Gastroesophageal sphincter (tissue), 4 donors: Measurements from ENCODE around the gene AKAP11. TPM values are rescaled to one million over a fixed set of nuclear protein-coding genes. Genes with fewer than 3 reads are reported as not detected.

Experiments
- ATAC-seq: fragments of 150-250 bp; one replicate; pipeline ENCODE4 v1.9.1; 2016; ENCODE audit warnings: mild to moderate bottlenecking, moderate library complexity
- H3K27ac ChIP-seq, 4 donors: fragments of 200-600 bp; sonication (generic) in 3 of 4; 1 replicate in 3 of 4; 2 replicates in 1 of 4; pipeline ENCODE4 v1.5.1; 2016 to 2019
- H3K27me3 ChIP-seq: fragments of 200-600 bp; sonication (generic); one replicate; pipeline ENCODE4 v1.5.1; 2019
- H3K36me3 ChIP-seq, 2 donors: fragments of 200-600 bp; sonication (generic); one replicate each; pipeline ENCODE4 v1.5.1; 2019; ENCODE audit warnings: control low read depth in 1 of 2
- H3K4me1 ChIP-seq, 3 donors: fragments of 200-600 bp; sonication (generic); 1 replicate in 2 of 3; 2 replicates in 1 of 3; pipeline ENCODE4 v1.5.1; 2016 to 2019; ENCODE audit warnings: control low read depth in 2 of 3
- H3K4me3 ChIP-seq, 2 donors: fragments of 200-600 bp; sonication (generic); one replicate each; pipeline ENCODE4 v1.5.1; 2019; ENCODE audit warnings: mild to moderate bottlenecking in 1 of 2, moderate library complexity in 1 of 2
- H3K9me3 ChIP-seq, 3 donors: fragments of 200-600 bp; sonication (generic); one replicate each; pipeline ENCODE4 v1.5.1; 2017 to 2019; ENCODE audit warnings: control low read depth in 2 of 3
- EP300 ChIP-seq: sonication (generic); formaldehyde crosslinking; IDR thresholded peaks from one replicate; pipeline ENCODE4 v1.6.1; 2017; ENCODE audit warnings: antibody characterized with exemption, mild to moderate bottlenecking
- POLR2A ChIP-seq, 2 donors: fragments of 450-650 bp; IDR thresholded peaks; one replicate each; pipeline ENCODE4 v1.6.1; 2017; ENCODE audit warnings: antibody characterized with exemption in 2 of 2, mild to moderate bottlenecking in 2 of 2, moderate library complexity in 1 of 2
- POLR2AphosphoS5 ChIP-seq: sonication (generic); formaldehyde crosslinking; IDR thresholded peaks from one replicate; pipeline ENCODE4 v1.6.1; 2017; ENCODE audit warnings: antibody characterized with exemption
- WGBS, 2 donors: methylation state at CpG; one replicate each; pipeline ENCODE4 v1.1.5; 2018; ENCODE audit warnings: low coverage in 1 of 2; 5-methylcytosine and 5-hydroxymethylcytosine counted together
- total RNA-seq, 4 donors: library from RNA; depleted of rRNA; stranded (reverse); fragments of >200 nt; gene quantifications; one replicate each; pipeline ENCODE4 v1.1.0, GENCODE V29; 2016
- TF ChIP-seq, protein P1 (sequence below), 4 experiments: fragments of 200-600 bp in 2 of 4; fragments of 450-650 bp in 2 of 4; sonication (generic) in 1 of 4; IDR thresholded peaks; one replicate each; pipeline ENCODE4 v1.5.1; 2017 to 2019; ENCODE audit warnings: antibody characterized with exemption in 4 of 4, mild to moderate bottlenecking in 2 of 4, moderate library complexity in 2 of 4

AKAP11 gene
- total RNA-seq, 4 donors from 2014 or later = 41.1 to 53.4 (median 45.3) TPM

DNA sequence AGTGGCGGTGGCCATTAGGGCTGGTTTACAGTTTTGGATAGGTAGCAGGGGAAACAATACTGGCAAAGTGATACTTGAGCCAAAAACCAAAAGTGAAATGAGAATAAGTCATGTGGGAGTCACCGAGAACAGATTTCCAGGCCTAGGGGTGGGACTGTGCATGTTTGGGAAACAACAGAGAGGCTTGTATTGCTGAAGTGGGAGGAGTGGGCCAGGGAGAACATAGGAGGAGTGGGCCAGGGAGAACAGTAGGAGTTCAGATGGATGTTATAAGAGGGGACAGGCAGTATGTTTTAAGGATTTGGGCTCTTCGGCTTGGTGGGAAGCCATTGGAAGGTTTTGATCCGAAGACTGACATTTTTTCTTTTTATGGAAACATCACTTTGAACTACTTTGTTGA lies 35.5 kb downstream of the AKAP11 start:
- peaks cover 0 to 82% of the 10 kb centered on the region in 2 donors for H3K36me3 ChIP-seq
- WGBS, 2 donors = 85 to 88% methylated on average over 3 of the region's 4 CpGs

DNA sequence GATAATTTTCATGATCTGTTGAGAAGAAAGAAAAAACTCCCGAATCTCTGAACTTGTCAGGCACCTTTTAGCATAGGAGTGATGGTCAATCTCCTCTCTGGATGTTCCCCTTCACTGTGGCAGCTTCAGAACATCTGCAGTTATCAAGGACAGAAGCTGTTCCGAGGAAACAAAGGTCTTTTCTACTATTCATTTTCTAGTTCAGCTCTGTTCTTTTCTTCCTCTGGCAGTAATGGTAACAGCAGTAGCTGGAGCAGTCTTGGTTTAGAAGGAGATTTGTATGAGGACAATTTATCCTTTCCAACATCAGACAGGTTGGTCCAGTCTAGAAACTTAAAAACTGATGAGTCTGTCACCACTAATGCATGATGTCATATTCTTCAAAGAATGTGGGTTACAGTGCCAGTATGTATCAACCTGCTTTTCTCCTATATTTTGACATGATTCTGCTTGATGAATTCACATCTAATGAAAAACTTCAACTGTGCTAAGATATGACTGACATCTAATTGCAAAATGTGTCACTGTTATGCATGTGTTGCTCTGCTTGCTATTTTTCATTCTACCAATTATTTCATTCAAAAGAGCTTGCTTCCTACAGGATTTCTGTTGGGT lies 41.0 kb downstream of the AKAP11 start:
- WGBS, 2 donors = 56 to 75% methylated on average over 2 of the region's 2 CpGs
- peaks cover 0 to 66% of the 10 kb centered on the region in 2 donors for H3K36me3 ChIP-seq
- no peaks in the 10 kb centered on the region for H3K27me3 ChIP-seq
- no peaks in the 10 kb centered on the region for H3K4me1 ChIP-seq
- H3K4me3 ChIP-seq = no peak overlapping the region
- H3K27ac ChIP-seq = no peak overlapping the region
- TF ChIP-seq, protein P1, sequence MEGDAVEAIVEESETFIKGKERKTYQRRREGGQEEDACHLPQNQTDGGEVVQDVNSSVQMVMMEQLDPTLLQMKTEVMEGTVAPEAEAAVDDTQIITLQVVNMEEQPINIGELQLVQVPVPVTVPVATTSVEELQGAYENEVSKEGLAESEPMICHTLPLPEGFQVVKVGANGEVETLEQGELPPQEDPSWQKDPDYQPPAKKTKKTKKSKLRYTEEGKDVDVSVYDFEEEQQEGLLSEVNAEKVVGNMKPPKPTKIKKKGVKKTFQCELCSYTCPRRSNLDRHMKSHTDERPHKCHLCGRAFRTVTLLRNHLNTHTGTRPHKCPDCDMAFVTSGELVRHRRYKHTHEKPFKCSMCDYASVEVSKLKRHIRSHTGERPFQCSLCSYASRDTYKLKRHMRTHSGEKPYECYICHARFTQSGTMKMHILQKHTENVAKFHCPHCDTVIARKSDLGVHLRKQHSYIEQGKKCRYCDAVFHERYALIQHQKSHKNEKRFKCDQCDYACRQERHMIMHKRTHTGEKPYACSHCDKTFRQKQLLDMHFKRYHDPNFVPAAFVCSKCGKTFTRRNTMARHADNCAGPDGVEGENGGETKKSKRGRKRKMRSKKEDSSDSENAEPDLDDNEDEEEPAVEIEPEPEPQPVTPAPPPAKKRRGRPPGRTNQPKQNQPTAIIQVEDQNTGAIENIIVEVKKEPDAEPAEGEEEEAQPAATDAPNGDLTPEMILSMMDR (IDR thresholded peaks at IDR 0.05) = no peak
- TF ChIP-seq POLR2AphosphoS5 (no peak), EP300 (no peak), POLR2A (IDR thresholded peaks at IDR 0.05) (no peak)
- ATAC-seq = no peak
- H3K9me3 ChIP-seq = no peaks in the 10 kb centered on the region

More for the DNA sequence above, 35.5 kb downstream of the AKAP11 start:
- Histone ChIP-seq H3K9me3 (no peaks in the 10 kb centered on the region), H3K4me1 (no peaks in the 10 kb centered on the region), H3K4me3 (no peak overlapping the region), H3K27ac (no peak overlapping the region), H3K27me3 (no peaks in the 10 kb centered on the region)
- no peak for ATAC-seq
- TF ChIP-seq, protein P1 (IDR thresholded peaks at IDR 0.05) = no peak
- TF ChIP-seq POLR2A (IDR thresholded peaks at IDR 0.05) (no peak), EP300 (no peak), POLR2AphosphoS5 (no peak)

DNA sequence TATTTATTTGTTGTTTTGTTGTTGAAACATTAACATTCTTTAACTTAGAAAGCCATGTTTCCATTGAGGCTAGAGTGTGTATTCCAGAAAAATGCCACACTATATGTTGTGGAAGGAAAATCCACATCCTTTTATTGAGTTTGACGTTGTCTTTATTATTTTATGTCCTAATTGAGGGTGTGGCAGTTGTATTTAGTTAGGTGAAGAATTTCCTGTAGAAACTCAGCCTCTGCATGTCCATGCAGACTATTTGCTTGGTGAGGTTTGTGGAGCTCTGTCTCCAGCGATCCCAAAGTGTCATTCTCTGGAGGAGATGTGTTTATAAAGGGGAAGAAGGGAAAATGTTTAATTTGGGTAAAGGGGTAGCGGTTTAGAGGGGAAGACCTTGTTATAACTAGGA lies 46.6 kb downstream of the AKAP11 start:
- Histone ChIP-seq H3K36me3 (peaks cover 0 to 52% of the 10 kb centered on the region in 2 donors), H3K9me3 (no peaks in the 10 kb centered on the region), H3K27me3 (no peaks in the 10 kb centered on the region), H3K4me3 (no peak overlapping the region), H3K4me1 (no peaks in the 10 kb centered on the region), H3K27ac (no peak overlapping the region)
- 77 to 83% methylated on average over 3 of the region's 3 CpGs for WGBS, 2 donors
- TF ChIP-seq, protein P1 (IDR thresholded peaks at IDR 0.05) = no peak
- no peak for TF ChIP-seq EP300
- TF ChIP-seq POLR2AphosphoS5 = no peak
- no peak for ATAC-seq

DNA sequence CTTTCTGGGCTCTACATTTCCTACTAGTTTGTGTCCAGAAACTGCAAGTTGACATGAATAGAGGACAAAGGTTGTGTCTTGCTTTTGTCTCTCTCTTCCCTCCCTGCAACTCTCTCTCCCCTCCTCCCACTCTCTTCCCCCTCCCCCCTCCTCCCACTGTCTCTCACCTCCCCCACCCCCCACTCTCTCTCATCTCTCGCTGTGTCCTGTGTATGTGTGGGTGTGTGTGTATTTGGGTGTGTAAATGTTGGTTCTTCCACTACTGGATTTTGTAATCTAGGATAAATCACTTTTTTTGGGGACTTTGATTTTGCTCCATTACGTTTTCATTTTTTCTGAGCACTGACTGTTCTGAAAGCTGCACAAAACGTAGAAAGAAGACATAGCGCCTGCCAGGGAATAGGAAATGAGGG lies 48.4 kb downstream of the AKAP11 start:
- Histone ChIP-seq H3K27me3 (no peaks in the 10 kb centered on the region), H3K36me3 (peaks cover 0 to 46% of the 10 kb centered on the region in 2 donors), H3K4me1 (no peaks in the 10 kb centered on the region), H3K9me3 (no peaks in the 10 kb centered on the region), H3K4me3 (no peak overlapping the region), H3K27ac (no peak overlapping the region)
- ATAC-seq = no peak
- TF ChIP-seq POLR2AphosphoS5 = no peak
- TF ChIP-seq EP300 = no peak
- TF ChIP-seq, protein P1 (IDR thresholded peaks at IDR 0.05) = no peak
- no peak for TF ChIP-seq POLR2A (IDR thresholded peaks at IDR 0.05)
- whole genome bisulfite sequencing, 2 donors = 85% methylated on average over 3 of the region's 4 CpGs; no CpG with 5 or more reads in 1 of the 2 donors

DNA sequence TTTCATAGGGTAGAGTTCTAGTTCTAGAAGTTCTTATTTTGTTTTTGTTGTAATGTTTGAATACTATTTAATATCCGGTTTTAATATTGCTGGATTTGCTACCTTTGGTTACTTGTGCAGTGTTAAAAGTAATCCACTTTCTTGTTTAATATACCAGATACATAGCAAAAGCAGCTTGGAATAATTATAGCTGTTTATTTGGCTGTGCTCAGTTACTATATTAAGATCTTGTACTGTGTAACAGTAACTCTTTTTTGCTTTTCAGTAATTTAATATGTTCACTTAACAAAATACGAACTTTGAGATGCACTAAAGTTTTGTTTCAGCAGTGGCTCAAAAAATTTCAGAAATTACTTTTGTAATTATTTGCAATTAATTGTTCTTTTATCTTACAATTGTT lies 50.9 kb downstream of the AKAP11 start:
- no peak overlapping the region for H3K4me3 ChIP-seq
- TF ChIP-seq, protein P1 (IDR thresholded peaks at IDR 0.05) = no peak
- TF ChIP-seq POLR2A (IDR thresholded peaks at IDR 0.05) = no peak
- TF ChIP-seq POLR2AphosphoS5 = no peak
- TF ChIP-seq EP300 = no peak
- H3K27ac ChIP-seq = no peak overlapping the region
- WGBS, 2 donors = 74 to 81% methylated on average over 2 of the region's 2 CpGs
- no peak for ATAC-seq
- H3K9me3 ChIP-seq = no peaks in the 10 kb centered on the region
- peaks cover 0 to 27% of the 10 kb centered on the region in 2 donors for H3K36me3 ChIP-seq
- H3K4me1 ChIP-seq = no peaks in the 10 kb centered on the region
- no peaks in the 10 kb centered on the region for H3K27me3 ChIP-seq
